Bone marrow (tissue), 2 donors: ENCODE measurements around the gene PVR.
A peak's percentile ranks its signal among the peaks of the same experiment; 100 is the strongest.
"Not testable (repeated sequence)": the region's sequence is repeated elsewhere in the genome, so short reads cannot be mapped to it uniquely, and the experiment has no call there.

Experiments used
- DNase-seq, 2 donors: peaks; one replicate each; lab custom pipeline; 2025; lab: John Stamatoyannopoulos, UW

Gene PVR, protein sequence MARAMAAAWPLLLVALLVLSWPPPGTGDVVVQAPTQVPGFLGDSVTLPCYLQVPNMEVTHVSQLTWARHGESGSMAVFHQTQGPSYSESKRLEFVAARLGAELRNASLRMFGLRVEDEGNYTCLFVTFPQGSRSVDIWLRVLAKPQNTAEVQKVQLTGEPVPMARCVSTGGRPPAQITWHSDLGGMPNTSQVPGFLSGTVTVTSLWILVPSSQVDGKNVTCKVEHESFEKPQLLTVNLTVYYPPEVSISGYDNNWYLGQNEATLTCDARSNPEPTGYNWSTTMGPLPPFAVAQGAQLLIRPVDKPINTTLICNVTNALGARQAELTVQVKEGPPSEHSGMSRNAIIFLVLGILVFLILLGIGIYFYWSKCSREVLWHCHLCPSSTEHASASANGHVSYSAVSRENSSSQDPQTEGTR

DNA sequence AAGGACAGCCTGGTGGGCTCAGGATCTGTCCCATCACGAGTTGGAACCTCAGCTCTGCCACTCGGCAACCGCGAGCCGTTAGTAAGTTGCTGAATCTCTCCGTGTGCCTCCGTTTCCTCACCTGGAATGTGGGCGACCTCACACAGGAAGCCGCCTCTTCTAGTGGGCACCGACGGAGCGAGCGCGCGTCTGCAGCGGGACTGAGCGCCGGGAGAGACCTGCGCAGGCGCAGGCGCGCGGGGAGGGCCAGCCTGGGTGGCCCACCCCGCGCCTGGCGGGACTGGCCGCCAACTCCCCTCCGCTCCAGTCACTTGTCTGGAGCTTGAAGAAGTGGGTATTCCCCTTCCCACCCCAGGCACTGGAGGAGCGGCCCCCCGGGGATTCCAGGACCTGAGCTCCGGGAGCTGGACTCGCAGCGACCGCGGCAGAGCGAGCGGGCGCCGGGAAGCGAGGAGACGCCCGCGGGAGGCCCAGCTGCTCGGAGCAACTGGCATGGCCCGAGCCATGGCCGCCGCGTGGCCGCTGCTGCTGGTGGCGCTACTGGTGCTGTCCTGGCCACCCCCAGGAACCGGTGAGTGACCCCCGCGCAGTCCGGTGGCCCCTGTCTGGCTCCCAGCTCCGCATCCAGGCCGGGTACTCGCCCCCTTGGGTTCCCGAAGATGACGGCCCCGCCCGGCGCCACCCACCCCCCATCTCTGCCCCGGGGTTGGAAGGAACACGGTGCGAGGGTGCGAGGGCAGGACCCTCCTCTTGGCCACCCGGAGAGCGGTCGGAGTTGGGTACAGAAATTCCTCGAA is at the start of gene PVR:
TSS of gene PVR (plus strand) at position 306 of the 797 bp plus-strand sequence. CDS start at position 493, 187 bp downstream.
- DNase-seq = peak in 1 of 2 donors; percentile 37

GRCh38 chr19:44596428-44597130 is 47.1 kb upstream of the PVR start:
- DNase-seq = no peak

- no peak for DNase-seq
Measured at GRCh38 chr19:44597131-44597491, 46.6 kb upstream of the PVR start.

- no peak for DNase-seq
Measured at GRCh38 chr19:44598355-44598754, 45.4 kb upstream of the PVR start.

DNA sequence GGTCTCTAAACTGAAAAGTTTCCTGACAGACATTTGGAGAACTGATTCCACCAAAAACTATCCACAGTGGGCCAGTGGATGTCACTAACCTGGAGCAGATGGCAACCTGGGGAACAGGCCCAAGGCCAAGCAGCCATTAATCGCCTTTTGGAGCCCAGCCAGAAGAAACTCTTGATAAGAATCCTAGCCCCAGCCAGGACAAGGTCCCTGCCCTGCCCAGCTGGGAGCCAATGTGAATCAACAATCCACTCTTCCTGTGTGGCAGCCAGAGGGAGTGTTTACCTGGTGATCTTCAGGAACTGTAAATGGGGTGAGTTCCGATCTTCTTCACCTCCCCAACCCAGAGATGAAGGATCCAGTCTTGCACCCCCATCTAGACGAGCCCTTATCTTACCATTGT is 44.8 kb upstream of the PVR start:
- no peak for DNase-seq

DNA sequence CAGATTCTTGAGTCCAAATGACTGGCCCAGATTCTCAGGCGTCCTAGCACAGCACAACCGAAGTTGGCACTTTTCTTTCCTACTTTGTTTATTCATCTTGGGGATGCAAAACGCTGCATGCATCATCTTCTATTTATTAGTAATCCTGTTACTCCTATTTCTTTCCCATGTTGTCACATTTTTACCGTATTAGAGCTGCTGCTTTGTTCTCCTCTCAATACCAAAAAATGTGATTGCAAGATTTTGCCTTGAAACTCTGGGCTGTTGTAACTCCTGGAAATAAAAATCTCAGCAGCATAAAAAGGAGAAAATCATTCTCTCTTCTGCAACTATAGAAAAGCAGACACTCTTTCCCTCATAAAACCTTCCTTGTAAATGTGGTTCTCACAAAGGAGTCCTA is 43.2 kb upstream of the PVR start:
- no peak for DNase-seq

GRCh38 chr19:44602081-44602480 is 41.6 kb upstream of the PVR start:
- no peak for DNase-seq

DNA sequence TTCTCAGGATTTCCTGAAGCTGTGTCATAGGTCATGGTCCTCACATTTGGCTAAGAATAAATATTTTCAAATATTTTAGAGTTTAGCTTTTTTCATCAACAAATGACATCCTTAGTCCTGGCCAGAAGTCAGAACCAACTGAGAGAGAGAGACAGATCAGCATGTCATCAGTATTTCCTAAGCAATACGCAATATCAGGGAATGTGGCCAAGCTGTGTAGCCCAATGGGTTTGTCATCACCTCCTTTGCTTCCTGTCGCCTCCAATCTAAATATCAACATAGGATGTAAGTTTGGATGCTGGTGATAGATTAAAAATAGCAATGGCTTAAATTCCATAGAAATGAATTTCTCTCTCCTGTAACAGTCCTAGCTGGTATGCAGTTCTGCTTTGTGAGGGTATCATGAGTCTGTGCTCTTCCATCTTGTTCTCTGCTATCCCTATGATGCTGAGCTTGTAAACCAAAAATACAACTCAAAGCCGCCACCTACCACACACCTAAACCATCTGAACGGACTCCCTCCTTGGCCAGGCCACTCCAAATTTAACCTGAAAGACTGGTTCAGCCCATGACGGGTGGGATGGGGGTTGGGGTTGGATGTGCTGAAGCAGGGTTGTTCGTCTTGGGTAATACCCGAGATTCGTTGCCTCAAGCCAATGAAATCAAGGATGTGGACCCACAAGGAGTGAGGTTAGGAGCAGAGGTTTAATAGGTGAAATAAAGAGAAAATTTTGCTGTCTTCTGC is 40.3 kb upstream of the PVR start:
- DNase-seq = no peak

- DNase-seq = no peak
Measured at GRCh38 chr19:44604241-44604640, 39.5 kb upstream of the PVR start.

DNA sequence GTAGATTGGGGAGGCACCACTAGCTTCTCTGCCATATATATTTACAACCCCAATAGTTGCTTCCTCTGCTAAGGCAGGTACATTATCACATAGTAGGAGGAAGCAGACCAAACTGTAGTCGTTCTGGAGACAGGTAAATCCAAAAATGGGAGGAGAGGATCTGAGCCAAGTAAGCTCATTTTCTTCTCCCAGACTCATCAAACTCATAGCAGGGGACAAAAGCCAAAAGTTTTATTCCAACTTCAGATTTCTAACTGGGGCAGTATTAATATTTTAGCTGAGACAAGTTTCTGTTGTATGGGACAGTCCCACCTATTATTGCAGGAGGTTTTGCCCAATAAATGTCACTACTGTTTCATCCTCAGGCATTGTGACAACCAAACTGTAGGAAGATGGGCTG is 38.2 kb upstream of the PVR start:
- DNase-seq = no peak

DNA sequence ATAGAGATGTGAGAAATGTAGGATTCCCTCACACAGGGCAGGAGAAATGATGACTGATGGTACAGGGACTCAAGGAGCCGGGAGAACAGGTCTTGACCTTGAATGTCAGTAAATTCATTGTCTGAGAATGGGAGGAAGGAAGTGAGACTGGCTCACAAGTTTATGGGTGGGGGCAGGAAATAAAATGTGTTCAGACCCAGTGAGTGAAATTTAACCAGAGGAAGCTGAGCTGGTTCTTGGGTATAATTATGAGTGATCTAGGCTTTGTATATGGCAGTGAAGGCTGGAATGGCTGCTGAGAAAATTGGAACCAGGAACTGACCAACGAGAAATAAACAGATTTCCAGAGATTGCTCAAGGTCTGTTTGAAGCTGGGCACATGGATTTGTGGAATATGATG is 36.7 kb upstream of the PVR start:
- DNase-seq = no peak

GRCh38 chr19:44607917-44608316 is 35.8 kb upstream of the PVR start:
- DNase-seq = no peak

- no peak for DNase-seq
Measured at GRCh38 chr19:44608391-44608821, 35.3 kb upstream of the PVR start.

GRCh38 chr19:44609219-44609618 is 34.5 kb upstream of the PVR start:
- no peak for DNase-seq

GRCh38 chr19:44610497-44610896 is 33.2 kb upstream of the PVR start:
- not testable (repeated sequence) for DNase-seq

GRCh38 chr19:44611812-44612295 is 31.9 kb upstream of the PVR start:
- no peak for DNase-seq

GRCh38 chr19:44613295-44614178 is 30.2 kb upstream of the PVR start, which contains the start of gene IGSF23:
TSS of gene IGSF23 (plus strand) at chr19:44613563. CDS start at chr19:44613646, 83 bp downstream.
- no peak for DNase-seq

DNA sequence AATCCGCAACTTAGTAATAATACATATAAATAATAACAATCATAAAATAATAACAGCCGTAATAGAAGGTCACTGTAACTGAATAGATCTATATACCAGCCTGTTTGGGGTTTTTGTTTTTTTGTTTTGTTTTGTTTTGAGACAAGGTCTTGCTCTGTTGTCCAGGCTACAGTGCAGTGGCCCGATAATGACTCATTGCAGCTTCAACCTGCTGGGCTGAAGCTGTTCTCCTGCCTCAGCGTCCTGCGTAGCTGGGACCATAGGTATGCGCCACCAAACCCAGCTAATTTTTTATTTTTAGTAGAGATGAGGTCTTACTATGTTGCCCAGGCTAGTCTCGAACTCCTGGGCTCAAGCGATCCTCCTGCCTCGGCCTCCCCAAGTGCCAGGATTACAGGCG is 29.4 kb upstream of the PVR start:
- no peak for DNase-seq

- no peak for DNase-seq
Measured at GRCh38 chr19:44615863-44616247, 27.9 kb upstream of the PVR start.

DNA sequence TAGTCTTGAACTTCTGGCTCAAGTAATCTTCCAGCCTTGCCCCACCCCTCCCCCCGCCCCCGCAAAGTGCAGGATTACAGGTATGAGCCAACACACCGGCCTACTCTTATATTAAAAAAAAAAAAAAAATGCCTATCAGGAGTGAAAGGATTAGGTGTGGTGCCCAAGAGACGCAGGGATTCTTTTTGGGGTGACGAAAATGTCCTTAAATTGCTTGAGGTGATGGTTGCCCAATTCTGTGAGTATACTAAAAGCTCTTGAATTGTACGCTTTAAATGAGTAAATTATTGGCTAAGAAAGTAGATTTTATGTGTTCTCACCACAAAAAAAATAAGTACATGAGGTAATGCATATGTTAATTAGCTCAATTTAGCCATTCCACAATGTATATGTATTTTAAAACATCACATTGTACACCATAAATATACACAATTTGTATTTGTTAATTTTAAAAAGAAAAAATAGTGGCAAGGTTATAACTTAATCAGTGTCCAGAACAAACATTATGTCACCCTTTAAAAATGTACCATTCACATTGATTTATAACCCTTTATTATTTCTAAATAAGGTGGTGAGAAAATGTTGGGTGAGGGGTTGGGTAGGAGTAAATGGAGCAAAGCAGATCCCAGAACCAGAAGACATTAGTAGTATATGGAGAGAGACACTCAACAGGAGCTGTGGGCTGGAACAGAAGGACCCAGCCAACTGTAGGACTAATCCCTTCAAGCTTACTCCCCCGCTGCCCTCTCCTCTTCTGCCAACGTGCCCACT is 26.4 kb upstream of the PVR start:
- no peak for DNase-seq
